GM18951 (cell line): ENCODE results near the gene LRRC2.

Experiments
- POLR2A ChIP-seq: IDR thresholded peaks from 4 replicates; pipeline ENCODE4 v1.6.1; 2011; ENCODE audit warnings: mild to moderate bottlenecking; ENCODE audit not compliant: insufficient read length, insufficient read depth; ENCODE audit errors: extremely low read depth
- in situ Hi-C: fragments of 300-500 bp; cut with MboI; formaldehyde crosslinking; loops from one replicate; pipeline ENCODE4 v1.12.0; 2022; ENCODE audit warnings: low sequenced_read_pairs, mixed read lengths, inconsistent platforms; ENCODE audit not compliant: unreplicated experiment

Gene LRRC2

GRCh38 chr3:46576386-46576785 is 10.3 kb upstream of the LRRC2 start:
- no peak for TF ChIP-seq POLR2A

GRCh38 chr3:46575577-46576222 is 9.6 kb upstream of the LRRC2 start:
- no peak for TF ChIP-seq POLR2A
- in situ Hi-C loops, result no loop called here

More at GRCh38 chr3:46576386-46576785, 10.3 kb upstream of the LRRC2 start:
- in situ Hi-C loops, result no loop called here

- TF ChIP-seq POLR2A, result no peak
- in situ Hi-C loops, result no loop called here
These were observed 8.9 kb upstream of the LRRC2 start for GRCh38 chr3:46574881-46575576.

- no peak for TF ChIP-seq POLR2A
- in situ Hi-C loops, result no loop called here
These were observed 8.1 kb upstream of the LRRC2 start for GRCh38 chr3:46574243-46574646.

- in situ Hi-C loops, result no loop called here
These were observed 7.6 kb upstream of the LRRC2 start for GRCh38 chr3:46573701-46574100.

GRCh38 chr3:46571684-46572083 is 5.6 kb upstream of the LRRC2 start:
- in situ Hi-C loops, result no loop called here
- no peak for TF ChIP-seq POLR2A

More at GRCh38 chr3:46573701-46574100, 7.6 kb upstream of the LRRC2 start:
- TF ChIP-seq POLR2A, result no peak

- no peak for TF ChIP-seq POLR2A
- in situ Hi-C loops, result no loop called here
These were observed 479 bp downstream of the LRRC2 start for GRCh38 chr3:46565607-46566039.

GRCh38 chr3:46565077-46565476 is 1.0 kb downstream of the LRRC2 start:
- no peak for TF ChIP-seq POLR2A
- in situ Hi-C loops, result no loop called here

GRCh38 chr3:46564190-46565021 is 1.7 kb downstream of the LRRC2 start:
- in situ Hi-C loops, result no loop called here
- TF ChIP-seq POLR2A, result no peak

GRCh38 chr3:46561951-46562350 is 4.2 kb downstream of the LRRC2 start:
- TF ChIP-seq POLR2A, result no peak
- in situ Hi-C loops, result no loop called here

- in situ Hi-C loops, result no loop called here
- TF ChIP-seq POLR2A, result no peak
These were observed 4.6 kb downstream of the LRRC2 start for GRCh38 chr3:46561511-46561910.

- no peak for TF ChIP-seq POLR2A
These were observed 6.9 kb downstream of the LRRC2 start for GRCh38 chr3:46559091-46559704.

GRCh38 chr3:46558184-46559043 is 7.7 kb downstream of the LRRC2 start:
- TF ChIP-seq POLR2A, result peak; percentile 44
- in situ Hi-C loops, result loop anchor here (5.0 kb wide), 1 partner anchor 71 kb away; no protein-coding TSS in a partner anchor

More at GRCh38 chr3:46559091-46559704, 6.9 kb downstream of the LRRC2 start:
- in situ Hi-C loops, result loop anchor here (5.0 kb wide), 1 partner anchor 72 kb away; no protein-coding TSS in a partner anchor
